MM.1S (cell line): ENCODE measurements around the gene NAIF1.

Experiments used
- DNase-seq: peaks from one replicate; pipeline ENCODE4 v3.0.0-alpha.2; 2015
- H2AFZ ChIP-seq: fragments of 300-600 bp; sonication (generic); 2 replicates; pipeline ENCODE4 v1.6.0; 2016; ENCODE audit warnings: antibody characterized with exemption, low read length
- H3F3A ChIP-seq: fragments of 300-600 bp; sonication (generic); 2 replicates; pipeline ENCODE4 v1.6.1; 2016; ENCODE audit warnings: mild to moderate bottlenecking, antibody characterized with exemption, low read length, moderate library complexity, mixed read lengths; ENCODE audit not compliant: insufficient read depth
- H3K27ac ChIP-seq: fragments of 300-600 bp; sonication (generic); 2 replicates; pipeline ENCODE4 v1.5.1; 2016; ENCODE audit warnings: mild to moderate bottlenecking, low read length
- H3K27me3 ChIP-seq: fragments of 300-600 bp; sonication (generic); replicated peaks from 2 replicates; pipeline ENCODE4 v1.6.0; 2016; ENCODE audit warnings: low read length; ENCODE audit not compliant: insufficient read depth
- H3K36me3 ChIP-seq: fragments of 300-600 bp; sonication (generic); replicated peaks from 2 replicates; pipeline ENCODE4 v1.6.1; 2016; ENCODE audit warnings: mild to moderate bottlenecking, low read length, mixed read lengths; ENCODE audit not compliant: insufficient read depth
- H3K4me1 ChIP-seq: fragments of 300-600 bp; sonication (generic); 2 replicates; pipeline ENCODE4 v1.6.1; 2016; ENCODE audit warnings: low read length, mixed read lengths
- H3K4me2 ChIP-seq: fragments of 300-600 bp; sonication (generic); 2 replicates; pipeline ENCODE4 v1.6.0; 2016; ENCODE audit warnings: low read depth, low read length
- H3K4me3 ChIP-seq: fragments of 300-600 bp; sonication (generic); 2 replicates; pipeline ENCODE4 v1.5.1; 2016; ENCODE audit warnings: low read length, mixed read lengths
- H3K79me2 ChIP-seq: fragments of 300-600 bp; sonication (generic); 2 replicates; pipeline ENCODE4 v1.6.1; 2016; ENCODE audit warnings: mixed run types, low read length, mixed read lengths
- H3K9ac ChIP-seq: fragments of 300-600 bp; sonication (generic); 2 replicates; pipeline ENCODE4 v1.6.1; 2016; ENCODE audit warnings: low read length, mixed read lengths
- H3K9me2 ChIP-seq: fragments of 300-600 bp; sonication (generic); replicated peaks from 2 replicates; pipeline ENCODE4 v1.6.1; 2016; ENCODE audit warnings: mild to moderate bottlenecking, low read length, mixed read lengths; ENCODE audit not compliant: insufficient read depth
- H3K9me3 ChIP-seq: fragments of 300-600 bp; sonication (generic); replicated peaks from 2 replicates; pipeline ENCODE4 v1.6.1; 2016; ENCODE audit warnings: mild to moderate bottlenecking, low read length, mixed read lengths; ENCODE audit not compliant: insufficient read depth
- H4K20me1 ChIP-seq: fragments of 300-600 bp; sonication (generic); 2 replicates; pipeline ENCODE4 v1.6.1; 2016; ENCODE audit warnings: mild to moderate bottlenecking, low read length, moderate library complexity, mixed read lengths; ENCODE audit not compliant: insufficient read depth
- EZH2 ChIP-seq: fragments of 300-600 bp; sonication (generic); optimal IDR thresholded peaks from 2 replicates; pipeline ENCODE3; 2017; ENCODE audit warnings: low read depth, mild to moderate bottlenecking, antibody characterized with exemption, low read length, mixed read lengths
- EZH2phosphoT487 ChIP-seq: fragments of 300-600 bp; sonication (generic); IDR thresholded peaks from 2 replicates; pipeline ENCODE4 v1.6.1; 2018; ENCODE audit warnings: antibody characterized with exemption, low read length
- TF ChIP-seq, protein P1 (sequence below): fragments of 300-600 bp; sonication (generic); IDR thresholded peaks from 2 replicates; pipeline ENCODE4 v1.5.1; 2016; ENCODE audit warnings: antibody characterized with exemption, low read length, mixed read lengths

NAIF1 gene

GRCh38 chr9:128056086-128056485 lies 11.0 kb downstream of the NAIF1 start:
- H3K36me3 ChIP-seq = no peaks in the 10 kb centered on the region
- no peak overlapping the region for H3K4me3 ChIP-seq
- H4K20me1 ChIP-seq = no peaks in the 10 kb centered on the region
- no peaks in the 10 kb centered on the region for H3K4me1 ChIP-seq
- no peak overlapping the region for H2AFZ ChIP-seq
- no peaks in the 10 kb centered on the region for H3F3A ChIP-seq
- H3K9ac ChIP-seq = no peak overlapping the region
- DNase-seq = no peak
- no peaks in the 10 kb centered on the region for H3K27me3 ChIP-seq
- TF ChIP-seq, protein P1, sequence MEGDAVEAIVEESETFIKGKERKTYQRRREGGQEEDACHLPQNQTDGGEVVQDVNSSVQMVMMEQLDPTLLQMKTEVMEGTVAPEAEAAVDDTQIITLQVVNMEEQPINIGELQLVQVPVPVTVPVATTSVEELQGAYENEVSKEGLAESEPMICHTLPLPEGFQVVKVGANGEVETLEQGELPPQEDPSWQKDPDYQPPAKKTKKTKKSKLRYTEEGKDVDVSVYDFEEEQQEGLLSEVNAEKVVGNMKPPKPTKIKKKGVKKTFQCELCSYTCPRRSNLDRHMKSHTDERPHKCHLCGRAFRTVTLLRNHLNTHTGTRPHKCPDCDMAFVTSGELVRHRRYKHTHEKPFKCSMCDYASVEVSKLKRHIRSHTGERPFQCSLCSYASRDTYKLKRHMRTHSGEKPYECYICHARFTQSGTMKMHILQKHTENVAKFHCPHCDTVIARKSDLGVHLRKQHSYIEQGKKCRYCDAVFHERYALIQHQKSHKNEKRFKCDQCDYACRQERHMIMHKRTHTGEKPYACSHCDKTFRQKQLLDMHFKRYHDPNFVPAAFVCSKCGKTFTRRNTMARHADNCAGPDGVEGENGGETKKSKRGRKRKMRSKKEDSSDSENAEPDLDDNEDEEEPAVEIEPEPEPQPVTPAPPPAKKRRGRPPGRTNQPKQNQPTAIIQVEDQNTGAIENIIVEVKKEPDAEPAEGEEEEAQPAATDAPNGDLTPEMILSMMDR = no peak
- TF ChIP-seq EZH2 = no peak
- no peak for TF ChIP-seq EZH2phosphoT487
- H3K4me2 ChIP-seq = no peak overlapping the region
- no peak overlapping the region for H3K27ac ChIP-seq
- H3K9me2 ChIP-seq = no peaks in the 10 kb centered on the region
- no peaks in the 10 kb centered on the region for H3K79me2 ChIP-seq
- no peaks in the 10 kb centered on the region for H3K9me3 ChIP-seq

DNA sequence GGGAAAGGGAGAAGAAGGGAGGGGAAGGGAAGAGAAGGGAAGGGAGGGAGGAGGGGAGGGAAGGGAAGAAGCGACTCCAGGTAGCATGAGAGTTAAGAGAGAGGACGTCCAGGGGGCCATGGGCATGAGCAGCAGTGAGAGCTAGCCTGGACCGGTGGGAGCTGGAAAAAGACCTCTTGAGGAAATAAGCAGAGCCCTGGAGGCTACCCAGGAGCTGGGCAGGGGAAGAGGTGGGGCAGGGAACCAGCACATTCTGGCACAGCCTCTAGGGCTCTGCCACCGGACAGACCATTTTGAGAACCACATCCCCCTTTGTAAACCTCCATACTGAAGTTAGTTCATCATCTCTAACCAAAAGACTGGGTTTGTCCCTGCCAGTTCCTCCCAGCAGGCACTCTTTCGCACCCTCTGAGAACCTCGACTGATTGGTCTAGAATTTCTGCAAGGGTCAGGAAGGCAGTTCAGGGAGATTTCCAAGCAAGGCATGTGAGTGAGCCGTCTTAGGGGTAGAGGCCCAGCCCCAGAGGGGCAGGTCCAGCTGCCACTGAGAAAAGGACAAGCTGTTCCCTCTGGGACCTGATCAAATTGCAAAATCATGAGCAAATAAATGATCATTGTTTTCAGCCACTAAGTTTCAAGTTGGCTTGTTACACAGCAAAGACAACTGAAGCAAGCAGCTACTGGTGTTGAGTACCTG lies 11.6 kb downstream of the NAIF1 start:
- no peaks in the 10 kb centered on the region for H3K36me3 ChIP-seq
- no peak for TF ChIP-seq EZH2
- TF ChIP-seq, protein P1 = no peak
- no peak for TF ChIP-seq EZH2phosphoT487
- H3K27me3 ChIP-seq = no peaks in the 10 kb centered on the region
- H3K9me2 ChIP-seq = no peaks in the 10 kb centered on the region
- no peak overlapping the region for H3K4me3 ChIP-seq
- H3K79me2 ChIP-seq = no peaks in the 10 kb centered on the region
- H3K9ac ChIP-seq = no peak overlapping the region
- H2AFZ ChIP-seq = no peak overlapping the region
- H3K4me1 ChIP-seq = no peaks in the 10 kb centered on the region
- no peaks in the 10 kb centered on the region for H4K20me1 ChIP-seq
- H3F3A ChIP-seq = no peaks in the 10 kb centered on the region
- H3K4me2 ChIP-seq = no peak overlapping the region
- no peaks in the 10 kb centered on the region for H3K9me3 ChIP-seq
- H3K27ac ChIP-seq = no peak overlapping the region
- DNase-seq = no peak

- Histone ChIP-seq H3K4me2 (no peak overlapping the region), H3K4me1 (no peaks in the 10 kb centered on the region), H3K9ac (no peak overlapping the region), H4K20me1 (no peaks in the 10 kb centered on the region), H3K4me3 (no peak overlapping the region), H3K36me3 (no peaks in the 10 kb centered on the region), H3K27me3 (no peaks in the 10 kb centered on the region), H3K27ac (no peak overlapping the region), H3K9me3 (no peaks in the 10 kb centered on the region), H3K79me2 (no peaks in the 10 kb centered on the region), H3K9me2 (no peaks in the 10 kb centered on the region), H3F3A (no peaks in the 10 kb centered on the region), H2AFZ (no peak overlapping the region)
- TF ChIP-seq, protein P1 = no peak
- TF ChIP-seq EZH2phosphoT487 (no peak), EZH2 (no peak)
- DNase-seq = no peak
Observed at GRCh38 chr9:128054087-128054486, 13.0 kb downstream of the NAIF1 start.
